ENCODE measurements around the gene DOK7. TPM values are rescaled to one million over a fixed set of nuclear protein-coding genes. Genes with fewer than 3 reads are reported as not detected.

Gene DOK7
- total RNA-seq, 2 donors from 2014 or later, result 6.3 to 7.0 TPM

GRCh38 chr4:3480528-3481112 lies 17.5 kb downstream of the DOK7 start:
- Histone ChIP-seq H3K36me3 (replicated peaks in 1 of 2; ENCODE audit: insufficient read depth in 1 of 2, low read depth in 2 of 2) (no peaks in the 10 kb centered on the region), H3K9me3 (no peaks in the 10 kb centered on the region), H3K27ac (no peak overlapping the region), H3K4me1 (peaks cover 22% of the 10 kb centered on the region), H3K4me3 (no peak overlapping the region), H3K27me3 (no peaks in the 10 kb centered on the region)
- intact Hi-C loops (cut with DNase I), result no loop called here
- WGBS, 2 donors, result 25 to 45% methylated on average over 16 to 17 of the region's 17 CpGs
- ATAC-seq (peak; percentile 73), DNase-seq (peak; percentile 73 to 83 (median 77))
- no peak for TF ChIP-seq POLR2A (IDR thresholded peaks at IDR 0.05)
- peak; percentile 91 to 99 (median 94) for TF ChIP-seq CTCF (IDR thresholded peaks at IDR 0.05)

GRCh38 chr4:3481113-3481531 lies 18.0 kb downstream of the DOK7 start:
- Histone ChIP-seq H3K36me3 (replicated peaks in 1 of 2; ENCODE audit: insufficient read depth in 1 of 2, low read depth in 2 of 2) (no peaks in the 10 kb centered on the region), H3K27ac (no peak overlapping the region), H3K27me3 (no peaks in the 10 kb centered on the region), H3K9me3 (no peaks in the 10 kb centered on the region), H3K4me1 (peaks cover 22% of the 10 kb centered on the region), H3K4me3 (no peak overlapping the region)
- TF ChIP-seq CTCF (IDR thresholded peaks at IDR 0.05), result no peak
- TF ChIP-seq POLR2A (IDR thresholded peaks at IDR 0.05), result no peak
- 40 to 71% methylated on average over 5 of the region's 5 CpGs for WGBS, 2 donors
- intact Hi-C loops (cut with DNase I), result no loop called here
- no peak for DNase-seq
- no peak for ATAC-seq

GRCh38 chr4:3481783-3482393 lies 18.8 kb downstream of the DOK7 start:
- no peak for ATAC-seq
- Histone ChIP-seq H3K4me1 (peaks cover 22% of the 10 kb centered on the region), H3K36me3 (replicated peaks in 1 of 2; ENCODE audit: insufficient read depth in 1 of 2, low read depth in 2 of 2) (no peaks in the 10 kb centered on the region), H3K27ac (no peak overlapping the region), H3K9me3 (no peaks in the 10 kb centered on the region), H3K27me3 (no peaks in the 10 kb centered on the region), H3K4me3 (no peak overlapping the region)
- intact Hi-C loops (cut with DNase I), result loop anchor here (2.0 kb wide), 1 partner anchor 137 kb away; no protein-coding TSS in a partner anchor
- TF ChIP-seq POLR2A (IDR thresholded peaks at IDR 0.05), result no peak
- no peak for TF ChIP-seq CTCF (IDR thresholded peaks at IDR 0.05)
- 82 to 91% methylated on average over 17 to 19 of the region's 19 CpGs for WGBS, 2 donors
- no peak for DNase-seq

GRCh38 chr4:3482707-3483106 lies 19.6 kb downstream of the DOK7 start:
- 87 to 89% methylated on average over 9 to 12 of the region's 12 CpGs for WGBS, 2 donors
- H3K36me3 ChIP-seq (replicated peaks in 1 of 2; ENCODE audit: insufficient read depth in 1 of 2, low read depth in 2 of 2), result no peaks in the 10 kb centered on the region
- intact Hi-C loops (cut with DNase I), result loop anchor here (2.0 kb wide), 1 partner anchor 138 kb away; no protein-coding TSS in a partner anchor
- H3K4me1 ChIP-seq, result peaks cover 22% of the 10 kb centered on the region
- no peak for TF ChIP-seq CTCF (IDR thresholded peaks at IDR 0.05)
- no peak for TF ChIP-seq POLR2A (IDR thresholded peaks at IDR 0.05)
- ATAC-seq (no peak), DNase-seq (no peak)
- no peaks in the 10 kb centered on the region for H3K9me3 ChIP-seq
- no peaks in the 10 kb centered on the region for H3K27me3 ChIP-seq
- H3K4me3 ChIP-seq, result no peak overlapping the region
- H3K27ac ChIP-seq, result no peak overlapping the region

Data from body of pancreas (tissue), 4 donors.